ENCODE results near the gene PPOX.

DNA sequence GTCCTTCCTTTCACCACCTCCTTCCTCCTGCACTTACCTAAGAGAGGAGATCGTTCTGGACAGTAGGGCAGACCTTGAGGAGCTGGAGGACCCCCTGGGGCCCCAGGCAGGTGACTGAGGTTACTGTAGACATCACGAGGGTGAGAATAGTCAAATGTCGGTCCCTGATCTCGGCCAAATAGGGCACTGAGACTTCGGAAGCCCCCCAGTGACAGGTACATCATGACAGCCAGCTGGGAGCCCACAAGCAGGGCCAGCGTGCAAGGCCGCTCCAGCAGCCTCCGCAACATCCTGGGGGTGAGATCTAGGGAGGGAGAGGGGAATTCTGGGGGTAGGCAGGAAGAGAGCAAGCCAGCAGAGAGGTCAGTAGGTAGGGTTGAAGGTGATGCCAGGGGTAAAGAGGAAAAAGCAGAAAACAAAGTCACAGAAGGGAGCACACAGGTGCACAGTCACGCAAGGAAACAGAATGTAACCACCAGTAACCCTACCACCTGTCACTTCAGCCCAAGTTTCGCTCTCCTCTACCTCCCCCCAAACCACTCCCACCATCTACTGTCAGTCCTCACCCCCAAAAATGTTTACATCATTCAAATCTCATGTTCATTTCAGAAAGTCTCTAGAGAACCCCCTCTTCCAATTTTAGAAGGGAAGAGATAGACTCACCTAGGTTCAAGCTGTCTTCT is 9.7 kb downstream of the PPOX start:
- no peak for TF ChIP-seq POLR2A (IDR thresholded peaks at IDR 0.05)
- TF ChIP-seq, protein P1, sequence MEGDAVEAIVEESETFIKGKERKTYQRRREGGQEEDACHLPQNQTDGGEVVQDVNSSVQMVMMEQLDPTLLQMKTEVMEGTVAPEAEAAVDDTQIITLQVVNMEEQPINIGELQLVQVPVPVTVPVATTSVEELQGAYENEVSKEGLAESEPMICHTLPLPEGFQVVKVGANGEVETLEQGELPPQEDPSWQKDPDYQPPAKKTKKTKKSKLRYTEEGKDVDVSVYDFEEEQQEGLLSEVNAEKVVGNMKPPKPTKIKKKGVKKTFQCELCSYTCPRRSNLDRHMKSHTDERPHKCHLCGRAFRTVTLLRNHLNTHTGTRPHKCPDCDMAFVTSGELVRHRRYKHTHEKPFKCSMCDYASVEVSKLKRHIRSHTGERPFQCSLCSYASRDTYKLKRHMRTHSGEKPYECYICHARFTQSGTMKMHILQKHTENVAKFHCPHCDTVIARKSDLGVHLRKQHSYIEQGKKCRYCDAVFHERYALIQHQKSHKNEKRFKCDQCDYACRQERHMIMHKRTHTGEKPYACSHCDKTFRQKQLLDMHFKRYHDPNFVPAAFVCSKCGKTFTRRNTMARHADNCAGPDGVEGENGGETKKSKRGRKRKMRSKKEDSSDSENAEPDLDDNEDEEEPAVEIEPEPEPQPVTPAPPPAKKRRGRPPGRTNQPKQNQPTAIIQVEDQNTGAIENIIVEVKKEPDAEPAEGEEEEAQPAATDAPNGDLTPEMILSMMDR (IDR thresholded peaks at IDR 0.05) = no peak
